Stimulated activated CD8-positive, alpha-beta memory T cell treated with anti-CD3 and anti-CD28 coated beads, Interleukin-7, amount 100 ng/mL, for 4 hours (primary cell): Measurements from ENCODE around the gene TMEM18.

Source experiments
- DNase-seq, 2 donors: peaks; one replicate each; pipeline ENCODE4 v3.0.0-alpha.2; 2020; ENCODE audit warnings: low read depth in 2 of 2

Gene TMEM18

GRCh38 chr2:672606-672905 lies 4.7 kb downstream of the TMEM18 start:
- no peak for DNase-seq

DNA sequence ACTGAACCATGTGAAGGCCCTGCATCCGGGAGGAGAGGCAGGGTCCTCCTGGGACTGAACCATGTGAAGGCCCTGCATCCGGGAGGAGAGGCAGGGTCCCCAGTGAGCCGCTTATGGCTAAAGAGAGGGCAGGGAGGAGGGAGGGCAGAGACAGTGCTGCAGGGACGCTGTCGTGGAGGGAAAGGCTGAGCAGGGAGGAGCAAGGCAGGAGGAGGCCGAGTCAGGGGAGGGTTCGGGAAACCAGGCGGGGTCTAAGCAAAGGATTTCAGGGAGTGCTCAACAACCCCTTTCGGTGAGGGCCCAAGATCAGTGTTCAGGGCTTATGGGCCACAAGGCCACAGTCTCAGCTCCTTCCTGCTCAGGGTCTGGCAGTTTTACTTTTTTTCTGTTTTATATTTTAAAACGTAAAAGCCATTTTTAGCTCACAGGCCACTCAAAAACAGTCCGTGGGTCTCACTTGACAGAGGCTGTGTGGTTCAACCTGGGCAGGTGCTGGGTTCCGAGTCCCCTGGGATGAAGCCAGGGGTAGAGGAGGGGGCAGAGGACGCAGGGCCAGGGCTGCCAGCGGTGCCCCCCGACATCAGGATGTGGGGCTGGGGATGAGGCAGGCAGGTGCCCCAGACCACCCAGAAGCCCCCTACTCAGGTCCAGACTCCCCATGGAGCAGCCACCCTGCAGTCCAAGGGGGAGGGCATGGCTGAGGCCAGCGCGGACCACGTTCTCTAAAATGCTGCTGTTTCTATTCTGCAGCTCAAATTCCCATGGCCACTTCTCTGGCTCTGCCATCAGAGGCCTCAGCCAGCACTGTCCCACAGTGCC lies 5.2 kb downstream of the TMEM18 start:
- DNase-seq: no peak

GRCh38 chr2:671072-671471 lies 6.1 kb downstream of the TMEM18 start:
- DNase-seq: no peak

GRCh38 chr2:670637-671036 lies 6.6 kb downstream of the TMEM18 start:
- DNase-seq: no peak

- DNase-seq: no peak
Observed at GRCh38 chr2:669323-669722, 7.9 kb downstream of the TMEM18 start.

DNA sequence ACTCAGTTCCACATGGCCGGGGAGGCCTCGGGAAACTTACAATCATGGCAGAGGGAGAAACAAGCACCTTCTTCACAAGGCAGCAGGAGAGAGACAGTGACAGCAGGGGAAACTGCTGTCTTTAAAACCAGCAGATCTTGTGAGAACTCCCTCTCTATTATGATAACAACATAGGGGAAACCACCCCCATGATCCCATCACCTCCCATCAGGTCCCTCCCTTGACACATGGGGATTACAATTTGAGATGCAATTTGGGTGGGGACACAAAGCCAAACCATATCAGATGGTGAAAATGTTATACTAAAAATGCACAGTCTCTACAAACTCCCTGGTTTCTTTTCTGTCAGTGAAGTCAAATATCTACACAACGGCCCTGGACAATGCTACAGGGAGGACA lies 9.2 kb downstream of the TMEM18 start:
- DNase-seq: no peak

GRCh38 chr2:667332-667999 lies 9.7 kb downstream of the TMEM18 start:
- DNase-seq: no peak

- DNase-seq: no peak
Observed at GRCh38 chr2:666441-666840, 10.8 kb downstream of the TMEM18 start.

GRCh38 chr2:665340-666073 lies 11.7 kb downstream of the TMEM18 start:
- DNase-seq: no peak

GRCh38 chr2:664063-664462 lies 13.1 kb downstream of the TMEM18 start:
- DNase-seq: no peak

- no peak for DNase-seq
Observed at GRCh38 chr2:663221-663620, 14.0 kb downstream of the TMEM18 start.

- DNase-seq: no peak
Observed at GRCh38 chr2:661360-661635, 15.9 kb downstream of the TMEM18 start.

- no peak for DNase-seq
Observed at GRCh38 chr2:660586-661359, 16.4 kb downstream of the TMEM18 start.

DNA sequence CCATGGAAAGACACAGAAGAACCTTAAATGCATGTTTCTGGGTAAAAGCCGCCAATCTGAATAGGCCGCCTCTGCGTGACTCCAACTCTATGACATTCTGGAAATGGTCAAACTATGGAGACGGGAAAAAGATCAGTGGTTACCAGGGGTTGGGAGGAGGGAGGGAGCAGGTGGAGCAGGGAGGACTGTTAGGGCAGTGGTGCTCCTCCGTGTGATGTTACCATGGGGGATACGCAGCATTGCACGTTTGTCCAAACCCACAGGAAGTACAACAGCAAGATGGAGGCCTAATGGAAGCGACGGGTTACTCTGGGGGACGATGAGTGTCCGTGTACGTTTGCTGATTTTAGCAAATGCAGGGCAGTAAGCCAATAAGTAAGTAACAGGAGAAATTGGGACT lies 17.2 kb downstream of the TMEM18 start:
- DNase-seq: no peak

GRCh38 chr2:658426-658825 lies 18.8 kb downstream of the TMEM18 start:
- no peak for DNase-seq

DNA sequence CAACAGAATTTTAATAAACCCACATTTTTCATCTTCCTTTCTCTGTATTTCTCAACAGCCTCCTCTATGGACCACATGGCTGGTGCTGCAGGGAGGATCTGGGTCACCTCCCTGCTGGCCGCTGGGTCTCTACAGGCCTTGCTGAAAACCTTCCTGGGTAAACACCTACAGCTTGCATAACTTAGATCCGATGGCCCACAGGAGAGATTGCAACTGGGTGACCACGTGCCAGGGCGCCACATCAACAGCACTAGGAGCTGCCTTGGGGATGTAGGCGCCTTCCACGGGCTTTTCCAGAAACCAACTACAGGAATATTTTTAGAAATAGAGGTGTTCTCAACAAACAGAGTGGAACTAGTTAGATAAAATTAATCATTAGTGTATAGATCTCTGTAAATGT lies 19.4 kb downstream of the TMEM18 start:
- DNase-seq: no peak

GRCh38 chr2:656676-657075 lies 20.5 kb downstream of the TMEM18 start:
- no peak for DNase-seq

- no peak for DNase-seq
Observed at GRCh38 chr2:655626-656025, 21.6 kb downstream of the TMEM18 start.

GRCh38 chr2:654896-655295 lies 22.3 kb downstream of the TMEM18 start:
- no peak for DNase-seq

- no peak for DNase-seq
Observed at GRCh38 chr2:653645-654425, 23.4 kb downstream of the TMEM18 start.

- DNase-seq: no peak
Observed at GRCh38 chr2:652881-653480, 24.2 kb downstream of the TMEM18 start.
